Astrocyte of the cerebellum (primary cell): Measurements from ENCODE around the gene RFNG.

Source experiments
- DNase-seq: peaks from one replicate; pipeline ENCODE4 v3.0.0-alpha.2; 2011; ENCODE audit warnings: low read depth
- H3K4me3 ChIP-seq: 2 replicates; pipeline ENCODE4 v1.5.1; 2011; ENCODE audit warnings: mild to moderate bottlenecking, low read depth, low read length, moderate library complexity
- CTCF ChIP-seq: IDR thresholded peaks from 2 replicates; pipeline ENCODE4 v1.5.1; 2012; ENCODE audit warnings: low read length, low read depth, moderate library complexity, mild to moderate bottlenecking; ENCODE audit errors: missing control alignments
- in situ Hi-C: cut with HindIII; loops from 2 replicates; pipeline ENCODE4 v1.10.0; 2017; ENCODE audit warnings: low sequenced_read_pairs

RFNG gene

GRCh38 chr17:82081546-82081945, 29.9 kb upstream of the RFNG start:
- in situ Hi-C loops: no loop called here
- no peak overlapping the region for H3K4me3 ChIP-seq
- no peak for TF ChIP-seq CTCF
- DNase-seq: no peak

- no peak for DNase-seq
- in situ Hi-C loops: no loop called here
- H3K4me3 ChIP-seq: no peak overlapping the region
- TF ChIP-seq CTCF: no peak
Observed at GRCh38 chr17:82080789-82081464, 29.3 kb upstream of the RFNG start.

DNA sequence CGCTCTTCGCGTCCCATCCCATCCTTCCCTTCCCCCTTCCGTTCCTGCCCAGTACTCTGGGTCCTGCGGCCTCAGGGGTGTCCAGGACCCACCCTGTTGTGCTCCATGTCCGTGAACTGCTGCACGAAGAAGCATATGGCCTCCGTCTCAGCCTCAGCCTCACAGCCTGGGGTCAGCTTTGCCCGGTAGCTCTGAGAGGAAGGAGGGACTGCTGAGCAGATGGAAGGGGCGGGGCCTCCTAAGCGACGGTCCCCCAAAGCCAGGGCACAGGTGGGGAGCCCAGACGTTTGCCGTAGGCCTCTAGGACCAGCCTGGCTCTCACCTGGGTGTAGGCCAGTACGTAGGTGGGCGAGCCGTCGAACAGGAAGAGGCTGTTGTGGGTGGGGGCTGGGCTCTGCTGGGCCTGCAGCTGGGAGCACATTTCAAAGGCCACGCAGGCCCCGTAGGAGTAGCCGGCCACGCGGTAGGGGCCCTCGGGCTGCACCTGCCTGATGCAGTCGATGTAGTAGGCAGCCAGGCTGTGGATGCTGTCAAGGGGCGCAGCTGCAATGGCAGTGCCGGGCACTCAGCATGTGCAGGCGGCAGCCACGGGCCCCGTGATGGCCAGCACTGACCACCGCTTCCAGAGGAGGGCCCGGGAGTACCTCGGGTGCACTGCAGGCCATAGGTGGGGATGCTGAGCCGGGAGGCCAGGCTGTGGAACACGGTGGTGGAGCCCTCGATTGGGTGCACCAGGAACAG, 28.6 kb upstream of the RFNG start:
- in situ Hi-C loops: no loop called here
- TF ChIP-seq CTCF: no peak
- DNase-seq: no peak
- no peak overlapping the region for H3K4me3 ChIP-seq

GRCh38 chr17:82079001-82079677, 27.5 kb upstream of the RFNG start:
- in situ Hi-C loops: no loop called here
- no peak for TF ChIP-seq CTCF

GRCh38 chr17:82078433-82078832, 26.8 kb upstream of the RFNG start:
- in situ Hi-C loops: no loop called here
- TF ChIP-seq CTCF: no peak
- DNase-seq: no peak
- H3K4me3 ChIP-seq: no peak overlapping the region

More at GRCh38 chr17:82079001-82079677, 27.5 kb upstream of the RFNG start:
- H3K4me3 ChIP-seq: no peak overlapping the region
- DNase-seq: no peak

GRCh38 chr17:82077617-82078358, 26.2 kb upstream of the RFNG start:
- no peak for DNase-seq

More at GRCh38 chr17:82077617-82078358, 26.2 kb upstream of the RFNG start:
- in situ Hi-C loops: no loop called here
- no peak for TF ChIP-seq CTCF
- H3K4me3 ChIP-seq: no peak overlapping the region
